K562 (cell line): ENCODE data around the gene REC8. TPM values are rescaled to one million over a fixed set of nuclear protein-coding genes. Genes with fewer than 3 reads are reported as not detected.
"Not testable (repeated sequence)": the region's sequence is repeated elsewhere in the genome, so short reads cannot be mapped to it uniquely, and the experiment has no call there.

Source experiments
- ATAC-seq: fragments of 200-7000 bp; cut with Tn5 transposase; 3 replicates; pipeline ENCODE4 v1.9.1; 2020; ENCODE audit warnings: moderate library complexity
- BruUV-seq: library from RNA; stranded (reverse); fragments of 400-500 nt; replicated peaks from 2 replicates; lab custom pipeline; 2021; lab: Mats Ljungman, UMichigan
- CTCF ChIA-PET: fragments of 300-600 bp; formaldehyde crosslinking; extraction: SDS; loops from one replicate; lab custom pipeline; 2021; ENCODE audit warnings: low intra/inter-chr PET ratio; lab: Yijun Ruan, JAX
- POLR2A ChIA-PET: fragments of 300-600, 350-650 bp; sonication (Branson Sonifier 250); formaldehyde crosslinking; extraction: SDS; loops from one replicate; lab custom pipeline; 2021; ENCODE audit warnings: antibody characterized with exemption, inconsistent platforms; lab: Yijun Ruan, JAX
- DNase-seq, 4 experiments: peaks; one replicate each; pipeline versions ENCODE4 v3.0.0 to v3.0.0-alpha.2; 2011 to 2018; ENCODE audit warnings: low spot score in 3 of 4, mixed read lengths in 3 of 4; ENCODE audit errors: extremely low read depth in 1 of 4
- FAIRE-seq: peaks from 2 replicates; lab custom pipeline; 2011; peaks lifted over from hg19 to GRCh38; lab: Jason Lieb, UNC
- H2AFZ ChIP-seq: 2 replicates; pipeline ENCODE4 v1.6.0; 2011; ENCODE audit warnings: low read depth, low read length, control low read depth, inconsistent platforms
- H3K27ac ChIP-seq: fragments of 200-600 bp; 3 replicates; pipeline ENCODE4 v1.8.0; 2011; ENCODE audit warnings: low read depth, mild to moderate bottlenecking, control low read depth, inconsistent platforms, low read length, moderate library complexity, mixed read lengths; ENCODE audit errors: extremely low read depth
- H3K27me3 ChIP-seq, 2 experiments: fragments of 300-600 bp in 1 of 2; 2 replicates in 1 of 2; 3 replicates in 1 of 2; pipeline versions ENCODE4 v1.6.0 to v1.8.0; 2011; ENCODE audit warnings: inconsistent platforms in 2 of 2, low read length in 2 of 2, mild to moderate bottlenecking in 1 of 2, mixed read lengths in 1 of 2, moderate library complexity in 1 of 2; ENCODE audit not compliant: control insufficient read depth in 2 of 2, insufficient read depth in 2 of 2
- H3K36me3 ChIP-seq: fragments of 300-600 bp; 3 replicates; pipeline ENCODE4 v1.8.0; 2011; ENCODE audit warnings: mild to moderate bottlenecking, low read length, inconsistent platforms; ENCODE audit not compliant: control insufficient read depth, insufficient read depth
- H3K4me1 ChIP-seq, 2 experiments: fragments of 200-600 bp in 1 of 2; replicated peaks in 1 of 2; 2 replicates in 1 of 2; 3 replicates in 1 of 2; pipeline versions ENCODE4 v1.5.1 to v1.8.0; 2011; ENCODE audit warnings: inconsistent platforms in 2 of 2, low read length in 2 of 2, mild to moderate bottlenecking in 1 of 2, mixed read lengths in 1 of 2, moderate library complexity in 1 of 2; ENCODE audit not compliant: control insufficient read depth in 2 of 2, insufficient read depth in 2 of 2
- H3K4me2 ChIP-seq: 2 replicates; pipeline ENCODE4 v1.6.1; 2011; ENCODE audit warnings: low read length, control low read depth, inconsistent platforms, mixed read lengths; ENCODE audit not compliant: insufficient read depth
- H3K4me3 ChIP-seq: fragments of 200-600 bp; sonication (generic), shearing (Covaris generic); 2 replicates; pipeline ENCODE4 v1.5.1; 2016; ENCODE audit warnings: control low read depth, inconsistent platforms
- H3K79me2 ChIP-seq: fragments of 200-600 bp; 3 replicates; pipeline ENCODE4 v1.8.0; 2011; ENCODE audit warnings: low read length, inconsistent platforms; ENCODE audit not compliant: control insufficient read depth, insufficient read depth
- H3K9ac ChIP-seq, 2 experiments: 2 replicates each; pipeline versions ENCODE4 v1.6.0 to v1.6.1; 2011; ENCODE audit warnings: low read depth in 2 of 2, low read length in 2 of 2, control low read depth in 1 of 2, inconsistent platforms in 1 of 2, mild to moderate bottlenecking in 1 of 2, mixed read lengths in 1 of 2; ENCODE audit not compliant: insufficient read depth in 1 of 2
- H3K9me1 ChIP-seq: one replicate; pipeline ENCODE4 v1.6.0; 2011; ENCODE audit warnings: inconsistent platforms, mild to moderate bottlenecking, low read length, moderate library complexity; ENCODE audit not compliant: control insufficient read depth, insufficient read depth
- H3K9me3 ChIP-seq: replicated peaks from 2 replicates; pipeline ENCODE4 v1.5.1; 2011; ENCODE audit warnings: low read depth, low read length, inconsistent platforms; ENCODE audit not compliant: control insufficient read depth, insufficient read depth
- H4K20me1 ChIP-seq: replicated peaks from 2 replicates; pipeline ENCODE4 v1.6.1; 2011; ENCODE audit warnings: low read length, inconsistent platforms, mixed read lengths; ENCODE audit not compliant: control insufficient read depth, insufficient read depth
- WGBS: fragments of 100-300 bp; shearing (Covaris generic); methylation state at CpG from one replicate; pipeline ENCODE4 v1.1.6; 2016; ENCODE audit warnings: low coverage, mixed read lengths; ENCODE audit not compliant: insufficient coverage; ENCODE audit errors: missing lambda C conversion rate; 5-methylcytosine and 5-hydroxymethylcytosine counted together
- in situ Hi-C: fragments of 300-500 bp; cut with MboI; formaldehyde crosslinking; loops from 4 replicates; pipeline ENCODE4 v1.15.0; 2018; ENCODE audit warnings: inconsistent platforms, mixed read lengths
- intact Hi-C: fragments of 100-400 bp; cut with micrococcal nuclease; formaldehyde crosslinking; loops from 2 replicates; pipeline ENCODE4 v1.14.2; 2022
- polyA plus RNA-seq, 8 experiments: library from polyadenylated mRNA; depleted of rRNA in 4 of 8; stranded (reverse) in 5 of 8; unstranded in 3 of 8; fragments of >200 nt; fragmentation: Nextera tagmentation in 2 of 8; fragmentation: Illumina TruSeq in 1 of 8; extraction: Ambion mirVana in 2 of 8; extraction: Trizol in 1 of 8; gene quantifications; 2 replicates each; pipeline versions ENCODE4 v1.2.1 to v1.2.3, GENCODE V29; 2011 to 2014; ENCODE audit warnings: inconsistent platforms in 1 of 8, missing spikeins in 1 of 8
- total RNA-seq, 7 experiments: library from RNA; depleted of rRNA in 6 of 7; stranded (reverse); fragments of >200 nt in 6 of 7; fragmentation: Illumina TruSeq in 2 of 7; extraction: Trizol in 2 of 7; gene quantifications; 2 replicates each; pipeline versions ENCODE4 v1.2.1 to v1.2.3, GENCODE V29; 2011 to 2021; ENCODE audit warnings: low replicate concordance in 1 of 7
- TF ChIP-seq, protein P1 (sequence below): sonication (generic); formaldehyde crosslinking; IDR thresholded peaks from 2 replicates; pipeline ENCODE4 v1.8.0; 2023; ENCODE audit warnings: missing genetic modification reagents, mild to moderate bottlenecking, borderline replicate concordance

The REC8 gene
- total and polyA plus RNA-seq, 9 of the 15 experiments (the other 6 are each of a cell fraction or from before 2014, with no cell fraction given), result 0.11 to 2.5 (median 0.85) TPM

DNA sequence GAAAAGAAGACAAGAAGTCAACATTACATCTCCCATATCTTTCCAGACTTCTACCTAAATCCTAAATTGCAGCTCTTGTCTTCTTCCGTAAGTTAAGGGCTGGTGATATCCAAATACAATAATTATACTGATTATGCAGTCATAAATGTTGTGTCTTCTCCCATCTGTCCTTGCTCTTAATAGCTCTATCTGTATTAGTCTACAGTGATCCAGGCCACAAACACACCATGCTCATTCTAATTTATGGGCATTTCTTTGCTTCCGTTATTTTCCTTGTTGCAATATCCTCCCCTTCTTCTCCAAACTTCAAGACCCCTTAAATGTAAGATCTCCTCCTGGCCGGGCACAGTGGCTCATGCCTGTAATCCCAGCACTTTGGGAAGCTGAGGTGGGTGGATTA, 47.6 kb downstream of the REC8 start (continued):
- TF ChIP-seq, protein P1, sequence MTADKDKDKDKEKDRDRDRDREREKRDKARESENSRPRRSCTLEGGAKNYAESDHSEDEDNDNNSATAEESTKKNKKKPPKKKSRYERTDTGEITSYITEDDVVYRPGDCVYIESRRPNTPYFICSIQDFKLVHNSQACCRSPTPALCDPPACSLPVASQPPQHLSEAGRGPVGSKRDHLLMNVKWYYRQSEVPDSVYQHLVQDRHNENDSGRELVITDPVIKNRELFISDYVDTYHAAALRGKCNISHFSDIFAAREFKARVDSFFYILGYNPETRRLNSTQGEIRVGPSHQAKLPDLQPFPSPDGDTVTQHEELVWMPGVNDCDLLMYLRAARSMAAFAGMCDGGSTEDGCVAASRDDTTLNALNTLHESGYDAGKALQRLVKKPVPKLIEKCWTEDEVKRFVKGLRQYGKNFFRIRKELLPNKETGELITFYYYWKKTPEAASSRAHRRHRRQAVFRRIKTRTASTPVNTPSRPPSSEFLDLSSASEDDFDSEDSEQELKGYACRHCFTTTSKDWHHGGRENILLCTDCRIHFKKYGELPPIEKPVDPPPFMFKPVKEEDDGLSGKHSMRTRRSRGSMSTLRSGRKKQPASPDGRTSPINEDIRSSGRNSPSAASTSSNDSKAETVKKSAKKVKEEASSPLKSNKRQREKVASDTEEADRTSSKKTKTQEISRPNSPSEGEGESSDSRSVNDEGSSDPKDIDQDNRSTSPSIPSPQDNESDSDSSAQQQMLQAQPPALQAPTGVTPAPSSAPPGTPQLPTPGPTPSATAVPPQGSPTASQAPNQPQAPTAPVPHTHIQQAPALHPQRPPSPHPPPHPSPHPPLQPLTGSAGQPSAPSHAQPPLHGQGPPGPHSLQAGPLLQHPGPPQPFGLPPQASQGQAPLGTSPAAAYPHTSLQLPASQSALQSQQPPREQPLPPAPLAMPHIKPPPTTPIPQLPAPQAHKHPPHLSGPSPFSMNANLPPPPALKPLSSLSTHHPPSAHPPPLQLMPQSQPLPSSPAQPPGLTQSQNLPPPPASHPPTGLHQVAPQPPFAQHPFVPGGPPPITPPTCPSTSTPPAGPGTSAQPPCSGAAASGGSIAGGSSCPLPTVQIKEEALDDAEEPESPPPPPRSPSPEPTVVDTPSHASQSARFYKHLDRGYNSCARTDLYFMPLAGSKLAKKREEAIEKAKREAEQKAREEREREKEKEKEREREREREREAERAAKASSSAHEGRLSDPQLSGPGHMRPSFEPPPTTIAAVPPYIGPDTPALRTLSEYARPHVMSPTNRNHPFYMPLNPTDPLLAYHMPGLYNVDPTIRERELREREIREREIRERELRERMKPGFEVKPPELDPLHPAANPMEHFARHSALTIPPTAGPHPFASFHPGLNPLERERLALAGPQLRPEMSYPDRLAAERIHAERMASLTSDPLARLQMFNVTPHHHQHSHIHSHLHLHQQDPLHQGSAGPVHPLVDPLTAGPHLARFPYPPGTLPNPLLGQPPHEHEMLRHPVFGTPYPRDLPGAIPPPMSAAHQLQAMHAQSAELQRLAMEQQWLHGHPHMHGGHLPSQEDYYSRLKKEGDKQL (CRISPR knock-in tag), result no peak

DNA sequence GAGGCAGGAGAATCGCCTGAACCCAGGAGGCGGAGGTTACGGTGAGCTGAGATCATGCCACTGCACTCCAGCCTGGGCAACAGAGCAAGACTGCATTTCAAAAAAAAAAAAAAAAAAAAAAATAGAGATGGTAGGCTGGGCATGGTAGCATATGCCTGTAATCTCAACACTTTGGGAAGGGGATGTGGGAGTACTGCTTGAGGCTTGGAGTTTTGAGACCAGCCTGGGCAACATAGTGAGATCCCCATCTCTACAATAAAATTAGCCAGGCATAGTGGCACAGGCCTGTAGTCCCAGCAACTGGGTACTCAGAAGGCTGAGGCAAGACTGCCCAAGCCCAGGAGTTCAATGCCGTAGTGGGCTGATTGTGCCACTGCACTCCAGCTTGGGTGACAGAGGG, 51.1 kb downstream of the REC8 start:
- Histone ChIP-seq H3K36me3 (peaks cover 12% of the 10 kb centered on the region; the same call in 2 of the 3 replicates), H3K79me2 (peaks cover 38% of the 10 kb centered on the region)
- intact Hi-C loops, BruUV-seq, H3K9me3 ChIP-seq, H3K9me1 ChIP-seq, H3K4me1 ChIP-seq, ATAC-seq, POLR2A ChIA-PET, CTCF ChIA-PET, H2AFZ ChIP-seq, H4K20me1 ChIP-seq, FAIRE-seq, H3K27me3 ChIP-seq, in situ Hi-C loops, H3K27ac ChIP-seq, DNase-seq, H3K4me3 ChIP-seq, H3K9ac ChIP-seq, H3K4me2 ChIP-seq: not testable (repeated sequence)
- 83% methylated on average over 3 of the region's 4 CpGs for WGBS
